ENCODE measurements around the gene PLBD2. TPM values are rescaled to one million over a fixed set of nuclear protein-coding genes. Genes with fewer than 3 reads are reported as not detected.

PLBD2 gene
- total RNA-seq, 1 experiment from 2014 or later, result 12.6 TPM

DNA sequence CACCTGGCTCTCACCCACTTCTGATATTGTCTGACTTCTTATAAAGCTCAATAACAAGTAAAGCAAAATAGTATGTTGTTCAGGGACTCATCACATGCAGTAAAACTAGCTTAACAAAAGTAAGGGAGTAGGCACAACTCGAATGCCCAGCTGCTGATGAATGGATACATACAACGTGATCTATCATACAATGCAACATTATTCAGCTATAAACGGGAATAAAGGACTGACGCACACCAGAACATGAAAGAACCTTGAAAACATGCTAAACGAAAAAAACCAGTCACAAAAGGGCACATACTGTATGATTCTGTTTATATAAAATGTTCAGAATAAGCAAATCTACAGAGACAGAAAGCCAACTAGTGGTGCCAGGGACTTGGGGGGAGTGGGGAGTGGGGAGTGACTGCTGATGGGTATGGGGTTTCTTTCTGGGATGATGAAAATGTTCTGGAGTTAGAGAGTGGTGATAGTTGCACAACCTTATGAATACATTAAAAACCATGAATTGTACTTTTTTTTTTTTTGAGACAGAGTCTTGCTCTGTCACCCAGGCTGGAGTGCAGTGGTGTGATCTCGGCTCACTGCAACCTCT lies 11.1 kb downstream of the PLBD2 start:
- DNase-seq (ENCODE audit: low spot score), result no peak

DNA sequence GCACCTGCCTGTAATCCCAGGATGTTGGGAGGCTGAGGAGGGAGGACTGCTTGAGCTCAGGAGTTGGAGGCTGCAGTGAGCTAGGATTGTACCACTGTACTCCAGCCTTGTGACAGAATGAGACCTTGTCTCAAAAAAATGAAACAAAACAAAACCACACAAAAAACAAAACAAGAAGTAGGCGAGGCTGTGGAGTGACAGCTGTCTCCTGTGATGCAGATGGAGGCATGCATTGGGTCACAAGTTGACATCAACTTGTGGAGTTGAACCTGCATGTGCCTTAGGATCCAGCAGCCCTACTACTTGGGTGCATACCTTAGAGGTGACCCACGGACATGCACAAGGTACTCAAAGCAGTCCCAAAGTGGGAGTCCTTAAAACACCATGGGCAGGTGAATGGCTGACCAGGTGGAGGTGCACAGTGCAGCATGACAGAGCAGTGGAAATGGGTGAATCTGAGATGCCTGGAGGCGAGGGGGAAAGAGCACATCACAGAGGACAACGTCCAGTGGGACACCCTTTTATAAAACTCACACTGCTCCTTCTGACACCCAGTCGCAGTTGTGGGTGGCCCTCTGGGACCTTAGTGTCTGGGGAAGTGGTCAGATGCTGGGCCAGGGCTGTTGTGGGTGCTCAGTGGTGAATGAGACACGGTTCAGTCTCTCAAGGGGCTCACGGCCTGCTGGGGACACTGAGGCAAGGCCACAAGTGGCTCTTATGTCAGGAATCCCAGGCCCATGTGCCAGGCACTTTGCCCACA lies 12.7 kb downstream of the PLBD2 start:
- no peak for DNase-seq (ENCODE audit: low spot score)

- DNase-seq (ENCODE audit: low spot score), result no peak
These were observed 13.4 kb downstream of the PLBD2 start for GRCh38 chr12:113371808-113372207.

DNA sequence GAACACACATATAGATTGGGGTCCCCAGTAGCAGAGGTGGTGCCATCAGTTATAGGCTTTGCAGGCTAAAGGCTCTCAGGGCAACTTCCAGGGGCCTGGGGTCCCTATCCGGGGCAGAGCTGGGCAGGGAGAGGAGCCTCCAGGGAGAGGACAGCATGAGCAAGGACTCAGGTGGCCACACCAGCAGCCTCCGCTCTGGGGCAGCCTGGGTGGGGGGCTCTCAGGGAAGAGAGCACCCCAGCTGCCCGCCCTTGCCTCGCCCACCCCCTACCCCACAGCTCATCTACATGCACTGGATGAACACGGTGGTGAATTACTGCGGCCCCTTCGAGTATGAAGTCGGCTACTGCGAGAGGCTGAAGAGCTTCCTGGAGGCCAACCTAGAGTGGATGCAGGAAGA lies 14.0 kb downstream of the PLBD2 start:
- no peak for DNase-seq (ENCODE audit: low spot score)

- no peak for DNase-seq (ENCODE audit: low spot score)
These were observed 15.1 kb downstream of the PLBD2 start for GRCh38 chr12:113373440-113373839.

GRCh38 chr12:113373969-113374368 lies 15.6 kb downstream of the PLBD2 start:
- no peak for DNase-seq (ENCODE audit: low spot score)

DNA sequence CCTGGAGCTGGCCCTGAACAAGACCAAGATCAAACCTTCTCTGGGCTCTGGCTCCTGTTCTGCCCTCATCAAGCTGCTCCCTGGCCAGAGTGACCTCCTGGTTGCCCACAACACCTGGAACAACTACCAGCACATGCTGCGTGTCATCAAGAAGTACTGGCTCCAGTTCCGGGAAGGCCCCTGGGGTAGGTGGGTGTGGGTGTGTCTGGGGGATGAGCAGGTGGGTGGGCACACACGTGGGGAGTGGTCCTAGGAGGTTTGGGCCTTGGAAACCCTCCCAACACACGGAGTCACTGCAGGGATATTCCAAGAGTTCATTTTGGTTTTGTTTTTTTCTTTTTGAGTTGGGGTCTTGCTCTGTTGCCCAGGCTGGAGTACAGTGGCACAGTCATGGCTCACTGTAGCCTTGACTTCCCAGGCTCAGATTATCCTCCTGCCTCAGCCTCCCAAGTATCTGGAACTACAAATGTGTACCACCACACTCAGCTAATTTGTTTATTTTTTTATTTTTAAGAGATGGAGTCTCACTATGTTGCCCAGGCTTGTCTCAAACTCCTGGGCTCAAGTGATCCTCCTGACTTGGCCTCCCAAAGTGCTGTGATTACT lies 16.5 kb downstream of the PLBD2 start:
- DNase-seq (ENCODE audit: low spot score), result no peak

DNA sequence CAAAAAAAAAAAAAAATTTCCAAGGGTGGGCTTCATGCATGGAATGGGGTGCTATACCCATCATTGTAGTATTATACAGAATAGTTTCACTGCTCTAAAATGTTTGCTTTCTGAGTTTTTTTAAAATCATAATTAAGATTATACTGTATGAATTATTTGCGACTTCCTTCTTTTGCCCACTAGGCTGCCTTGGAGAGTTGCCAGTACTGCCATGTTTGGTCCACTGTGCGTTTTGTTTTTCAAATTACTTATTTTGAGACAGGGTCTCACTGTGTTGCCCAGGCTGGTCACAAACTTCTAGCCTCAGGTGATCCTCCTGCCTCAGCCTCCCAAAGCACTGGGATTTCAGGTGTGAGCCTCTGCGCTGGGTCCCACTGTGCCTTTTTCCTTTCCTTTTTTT lies 19.9 kb downstream of the PLBD2 start:
- DNase-seq (ENCODE audit: low spot score), result no peak

- DNase-seq (ENCODE audit: low spot score), result no peak
These were observed 22.8 kb downstream of the PLBD2 start for GRCh38 chr12:113381220-113381619.

- DNase-seq (ENCODE audit: low spot score), result no peak
These were observed 23.8 kb downstream of the PLBD2 start for GRCh38 chr12:113382206-113382605.

DNA sequence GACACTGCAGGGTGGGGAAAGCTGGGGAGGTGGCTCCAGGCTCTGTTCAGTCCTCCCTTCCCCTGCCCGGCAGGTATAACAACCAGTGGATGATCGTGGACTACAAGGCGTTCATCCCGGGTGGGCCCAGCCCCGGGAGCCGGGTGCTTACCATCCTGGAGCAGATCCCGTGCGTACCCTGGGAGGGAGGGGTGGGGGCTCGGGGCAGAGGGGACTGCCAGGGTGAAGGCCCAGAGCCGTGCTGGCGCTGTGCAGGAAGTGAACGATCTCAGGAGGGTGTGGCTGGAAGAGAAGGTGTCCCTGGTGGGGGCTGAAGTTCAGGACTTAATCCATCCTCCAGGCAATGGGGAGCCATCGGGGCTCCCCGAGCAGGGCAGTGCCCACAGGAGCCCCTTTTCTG lies 26.4 kb downstream of the PLBD2 start:
- DNase-seq (ENCODE audit: low spot score), result no peak

DNA sequence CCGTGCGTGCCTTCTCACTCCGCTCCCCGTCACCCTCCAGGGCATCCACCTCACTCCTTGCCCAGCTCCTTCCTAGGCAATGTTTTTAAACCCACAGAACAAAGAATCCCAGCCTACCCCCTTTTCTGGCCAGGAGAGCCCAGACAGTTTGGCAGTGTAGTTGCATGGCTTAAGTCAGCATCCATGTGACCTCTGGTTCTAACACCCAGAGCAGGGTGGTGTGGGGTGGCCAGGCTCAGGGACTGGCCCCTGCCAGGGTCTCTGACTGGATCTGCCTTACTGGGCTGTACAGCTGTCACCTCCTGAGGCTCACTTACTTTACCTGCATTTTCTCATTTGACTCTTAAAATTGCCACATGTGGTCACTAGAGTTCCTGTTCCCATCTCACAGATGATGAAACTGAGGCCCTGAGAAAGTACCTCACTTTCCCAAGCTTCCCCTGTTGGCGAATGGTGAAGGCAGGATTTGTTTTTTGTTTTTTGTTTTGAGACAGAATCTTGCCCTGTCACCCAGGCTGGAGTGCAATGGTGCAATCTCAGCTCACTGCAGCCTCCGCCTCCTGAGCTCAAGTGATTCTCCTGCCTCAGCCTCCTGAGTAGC lies 27.0 kb downstream of the PLBD2 start:
- DNase-seq (ENCODE audit: low spot score), result no peak

- DNase-seq (ENCODE audit: low spot score), result no peak
These were observed 28.6 kb downstream of the PLBD2 start for GRCh38 chr12:113386866-113387566.

DNA sequence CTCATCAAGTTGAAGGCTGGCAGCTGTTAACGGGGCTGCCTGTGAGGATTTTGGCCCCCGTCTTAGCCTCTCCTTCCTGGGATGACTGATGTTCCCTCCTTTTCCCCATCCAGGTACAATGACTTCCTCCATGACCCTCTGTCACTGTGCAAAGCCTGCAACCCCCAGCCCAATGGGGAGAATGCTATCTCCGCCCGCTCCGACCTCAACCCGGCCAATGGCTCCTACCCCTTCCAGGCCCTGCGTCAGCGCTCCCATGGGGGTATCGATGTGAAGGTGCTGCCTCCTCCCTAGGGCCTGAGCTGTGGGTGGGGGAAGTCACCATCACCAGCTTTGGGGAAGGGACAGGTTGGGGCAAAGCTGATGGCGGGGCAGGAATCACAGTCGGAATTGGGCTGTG lies 29.2 kb downstream of the PLBD2 start:
- no peak for DNase-seq (ENCODE audit: low spot score)

- no peak for DNase-seq (ENCODE audit: low spot score)
These were observed 30.0 kb downstream of the PLBD2 start for GRCh38 chr12:113388351-113388750.

DNA sequence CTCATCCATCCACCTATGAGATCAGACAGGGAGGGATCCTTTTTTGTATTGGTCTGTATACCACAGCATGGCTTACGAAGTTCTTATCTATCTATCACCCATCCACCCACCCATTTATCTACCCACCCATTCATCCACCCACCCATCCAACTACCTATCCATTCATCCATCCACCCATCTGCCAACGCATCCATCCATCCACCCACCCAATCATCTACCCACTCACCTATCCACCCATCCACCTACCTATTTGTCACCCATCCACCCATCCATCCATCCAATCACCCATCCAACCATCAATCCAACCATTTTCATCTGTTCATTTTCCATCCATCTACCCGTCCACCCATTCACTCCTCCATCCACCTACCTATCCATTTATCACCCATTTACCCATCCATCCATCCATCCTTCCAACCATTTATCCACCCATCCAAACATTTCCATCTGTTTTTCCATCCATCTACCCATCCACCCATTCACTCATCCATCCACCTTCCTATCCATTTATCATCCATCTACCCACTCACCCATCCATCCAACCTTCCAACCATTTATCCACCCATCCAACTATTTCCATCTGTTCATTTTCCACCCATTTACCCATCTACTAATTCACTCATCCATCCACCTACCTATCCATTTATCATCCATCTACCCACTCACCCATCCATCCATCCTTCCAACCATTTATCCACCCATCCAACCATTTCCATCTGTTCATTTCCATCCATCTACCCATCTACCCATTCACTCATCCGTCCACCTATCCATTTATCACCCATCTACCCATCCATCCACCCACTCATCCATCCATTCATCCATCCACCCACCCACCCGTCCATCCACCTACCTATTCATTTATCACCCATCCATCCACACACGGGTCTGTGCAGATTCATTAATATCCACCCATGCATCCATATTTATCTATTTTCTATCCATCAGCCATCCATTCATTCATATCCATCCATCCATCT lies 32.0 kb downstream of the PLBD2 start:
- no peak for DNase-seq (ENCODE audit: low spot score)

DNA sequence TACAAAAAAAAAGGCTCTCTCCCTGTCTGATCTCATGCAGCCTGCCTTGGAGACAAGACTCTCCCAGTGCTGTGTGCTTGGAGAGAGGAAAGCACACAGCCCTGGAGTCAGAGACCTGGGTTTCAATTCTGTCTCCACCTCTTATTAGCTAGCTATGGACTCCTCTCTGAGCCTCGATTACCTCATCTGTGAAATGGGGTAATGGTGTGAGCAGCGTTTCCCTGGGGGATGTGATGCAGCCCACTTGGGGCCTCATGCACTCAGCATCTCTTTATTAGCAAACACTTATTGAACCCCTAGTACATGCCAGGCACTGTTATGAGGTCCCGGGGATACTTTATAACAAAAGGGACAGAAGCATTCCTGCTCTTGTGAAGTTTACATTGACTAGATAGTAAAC lies 32.8 kb downstream of the PLBD2 start:
- DNase-seq (ENCODE audit: low spot score), result no peak

DNA sequence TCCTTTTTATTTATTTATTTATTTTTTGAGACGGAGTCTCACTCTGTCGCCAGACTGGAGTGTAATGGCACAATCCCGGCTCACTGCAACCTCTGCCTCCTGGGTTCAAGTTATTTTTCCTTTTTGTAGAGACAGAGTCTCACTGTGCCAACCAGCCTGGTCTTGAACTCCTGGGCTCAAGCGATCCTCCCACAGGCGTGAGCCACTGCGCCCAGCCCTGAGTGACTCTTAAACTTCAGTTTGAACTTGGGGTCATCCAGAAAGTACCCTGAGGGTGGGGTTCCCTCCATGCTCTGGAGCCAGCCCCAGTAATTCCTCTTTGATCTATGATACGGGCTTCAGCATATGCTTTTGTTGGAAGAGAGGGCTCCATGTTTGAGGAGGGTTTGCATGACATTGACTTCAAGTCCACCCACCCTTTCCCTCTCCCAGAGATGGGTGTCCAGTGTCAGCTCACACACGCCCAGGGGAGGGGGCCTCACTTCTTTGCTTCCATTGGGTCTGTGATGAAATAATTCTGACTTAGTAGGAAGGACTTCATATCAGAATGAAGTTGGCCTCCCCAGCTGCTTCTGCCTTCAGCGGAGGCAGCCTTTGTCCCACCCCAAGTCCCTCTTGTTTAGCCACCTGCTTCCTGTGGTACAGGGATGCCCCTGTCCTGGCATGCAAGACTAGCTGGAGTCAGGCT lies 33.4 kb downstream of the PLBD2 start:
- DNase-seq (ENCODE audit: low spot score), result no peak

- DNase-seq (ENCODE audit: low spot score), result no peak
These were observed 34.1 kb downstream of the PLBD2 start for GRCh38 chr12:113392520-113392919.

DNA sequence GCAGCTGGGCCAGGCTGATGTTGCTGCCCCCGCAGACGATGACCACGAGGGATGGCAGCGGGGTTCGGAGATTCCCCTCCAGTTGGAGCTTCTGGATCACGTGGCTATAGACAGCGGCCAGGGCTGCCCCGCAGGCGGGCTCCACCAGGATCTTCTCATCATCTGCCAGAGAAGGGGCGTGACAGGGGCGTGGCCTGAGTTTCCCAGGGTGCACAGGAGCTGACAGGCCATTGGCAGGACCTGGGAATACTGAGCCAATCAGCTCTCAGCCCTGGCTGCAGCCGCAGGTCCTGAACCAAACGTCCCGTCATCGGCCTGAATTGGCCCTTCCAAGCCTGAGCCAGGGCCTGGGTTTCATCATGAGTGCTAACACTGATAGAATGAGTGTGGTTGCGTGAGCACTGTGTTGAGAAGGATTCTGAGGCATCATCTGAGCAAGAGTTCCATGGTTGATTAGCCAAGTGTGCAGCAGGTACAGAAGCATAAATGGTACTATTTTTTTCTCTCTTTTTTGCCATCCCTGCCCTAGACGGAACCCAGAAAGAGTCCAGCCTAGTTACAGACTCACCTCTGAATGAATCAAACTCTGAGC lies 34.7 kb downstream of the PLBD2 start:
- DNase-seq (ENCODE audit: low spot score), result no peak
